H1 (cell line): ENCODE measurements around the gene MORC2. TPM values are rescaled to one million over a fixed set of nuclear protein-coding genes. Genes with fewer than 3 reads are reported as not detected.

ENCODE experiments used
- CTCF ChIA-PET: fragments of 300-600 bp; sonication (Branson Sonifier 250); formaldehyde crosslinking; loops from one replicate; lab custom pipeline; 2021; ENCODE audit not compliant: partially characterized antibody; lab: Charles Lee
- POLR2A ChIA-PET: fragments of 300-600 bp; sonication (Branson Sonifier 250); formaldehyde crosslinking; loops from one replicate; lab custom pipeline; 2021; ENCODE audit warnings: inconsistent platforms; ENCODE audit not compliant: partially characterized antibody; lab: Charles Lee
- DNase-seq, 2 experiments: peaks; one replicate each; pipeline versions ENCODE4 v3.0.0 to v3.0.0-alpha.2; 2010 to 2022; ENCODE audit warnings: low spot score in 2 of 2, low read depth in 1 of 2, mixed read lengths in 1 of 2
- FAIRE-seq: peaks from 2 replicates; lab custom pipeline; 2011; peaks lifted over from hg19 to GRCh38; lab: Jason Lieb, UNC
- H2AFZ ChIP-seq: 2 replicates; pipeline ENCODE4 v1.8.1; 2012; ENCODE audit warnings: low read length, inconsistent platforms
- H2AK5ac ChIP-seq: 2 replicates; pipeline ENCODE4 v1.6.1; 2013; ENCODE audit warnings: low read depth, low read length
- H2BK120ac ChIP-seq: replicated peaks from 2 replicates; pipeline ENCODE3; 2013; ENCODE audit warnings: low read depth, low read length, inconsistent platforms
- H2BK12ac ChIP-seq: 2 replicates; pipeline ENCODE4 v1.6.1; 2013; ENCODE audit warnings: low read depth, low read length
- H2BK15ac ChIP-seq: 2 replicates; pipeline ENCODE4 v1.6.1; 2013; ENCODE audit warnings: low read length
- H2BK20ac ChIP-seq: 2 replicates; pipeline ENCODE4 v1.6.1; 2013; ENCODE audit warnings: low read length
- H2BK5ac ChIP-seq: 2 replicates; pipeline ENCODE4 v1.6.1; 2013; ENCODE audit warnings: low read depth, low read length
- H3K14ac ChIP-seq: 2 replicates; pipeline ENCODE4 v1.6.1; 2013; ENCODE audit warnings: inconsistent platforms; ENCODE audit not compliant: insufficient read length
- H3K18ac ChIP-seq: 2 replicates; pipeline ENCODE4 v1.6.1; 2013; ENCODE audit warnings: low read length; ENCODE audit errors: extremely low read depth
- H3K23ac ChIP-seq: 2 replicates; pipeline ENCODE4 v1.6.1; 2013; ENCODE audit warnings: inconsistent platforms; ENCODE audit not compliant: insufficient read length
- H3K23me2 ChIP-seq: 2 replicates; pipeline ENCODE4 v1.6.1; 2013; ENCODE audit warnings: low read depth, low read length
- H3K27ac ChIP-seq: 2 replicates; pipeline ENCODE4 v1.6.1; 2011; ENCODE audit warnings: low read depth, low read length, inconsistent platforms
- H3K27me3 ChIP-seq, 4 experiments: replicated peaks in 1 of 4; 1 replicate in 1 of 4; 2 replicates in 3 of 4; pipeline versions ENCODE4 v1.6.1 to v1.8.1; 2011 to 2013; ENCODE audit warnings: low read length in 3 of 4, mild to moderate bottlenecking in 3 of 4, inconsistent platforms in 2 of 4, mixed read lengths in 2 of 4, moderate library complexity in 1 of 4; ENCODE audit not compliant: control insufficient read depth in 3 of 4, insufficient read depth in 3 of 4; ENCODE audit errors: extremely low read depth in 1 of 4
- H3K36me3 ChIP-seq, 4 experiments: 2 replicates each; pipeline versions ENCODE4 v1.6.1 to v1.8.1; 2011 to 2013; ENCODE audit warnings: mild to moderate bottlenecking in 4 of 4, low read length in 3 of 4, moderate library complexity in 2 of 4, control low read depth in 1 of 4, inconsistent platforms in 1 of 4; ENCODE audit not compliant: insufficient read depth in 4 of 4, control insufficient read depth in 2 of 4
- H3K4ac ChIP-seq: replicated peaks from 2 replicates; pipeline ENCODE3; 2013; ENCODE audit warnings: low read length, low read depth, mixed read lengths, inconsistent platforms; ENCODE audit not compliant: insufficient read length
- H3K4me1 ChIP-seq, 4 experiments: replicated peaks in 1 of 4; 1 replicate in 1 of 4; 2 replicates in 3 of 4; pipeline versions ENCODE4 v1.6.1 to v1.8.1; 2011 to 2013; ENCODE audit warnings: low read length in 3 of 4, inconsistent platforms in 2 of 4, mixed read lengths in 1 of 4; ENCODE audit not compliant: insufficient read depth in 4 of 4, control insufficient read depth in 3 of 4
- H3K4me2 ChIP-seq, 2 experiments: 2 replicates each; pipeline versions ENCODE4 v1.6.1 to v1.8.1; 2011 to 2013; ENCODE audit warnings: low read depth in 2 of 2, low read length in 2 of 2, control low read depth in 1 of 2, inconsistent platforms in 1 of 2, mild to moderate bottlenecking in 1 of 2; ENCODE audit not compliant: insufficient read depth in 1 of 2
- H3K4me3 ChIP-seq, 4 experiments: fragments of 200-600, 300-600 bp in 1 of 4; sonication (generic), shearing (Covaris generic), sonication (Bioruptor Twin) in 1 of 4; 2 replicates each; pipeline versions ENCODE4 v1.5.1 to v1.8.1; 2011 to 2016; ENCODE audit warnings: low read length in 4 of 4, low read depth in 3 of 4, control low read depth in 2 of 4, inconsistent platforms in 2 of 4, mild to moderate bottlenecking in 2 of 4, mixed read lengths in 1 of 4, moderate library complexity in 1 of 4; ENCODE audit not compliant: insufficient read depth in 2 of 4; ENCODE audit errors: extremely low read depth in 1 of 4
- H3K56ac ChIP-seq: replicated peaks from 2 replicates; pipeline ENCODE3; 2013; ENCODE audit warnings: low read depth, mild to moderate bottlenecking, mixed read lengths, low read length, inconsistent platforms; ENCODE audit not compliant: insufficient read length
- H3K79me1 ChIP-seq: 2 replicates; pipeline ENCODE4 v1.6.1; 2013; ENCODE audit warnings: low read depth, low read length, control low read depth
- H3K79me2 ChIP-seq, 2 experiments: 2 replicates each; pipeline versions ENCODE4 v1.6.1 to v1.8.1; 2012 to 2013; ENCODE audit warnings: low read length in 2 of 2, mild to moderate bottlenecking in 2 of 2, inconsistent platforms in 1 of 2; ENCODE audit not compliant: insufficient read depth in 2 of 2, control insufficient read depth in 1 of 2
- H3K9ac ChIP-seq, 4 experiments: replicated peaks in 1 of 4; 1 replicate in 1 of 4; 2 replicates in 3 of 4; pipeline versions ENCODE4 v1.6.1 to v1.8.1; 2011 to 2013; ENCODE audit warnings: low read depth in 3 of 4, low read length in 3 of 4, control low read depth in 2 of 4, mild to moderate bottlenecking in 2 of 4, moderate library complexity in 2 of 4, inconsistent platforms in 1 of 4; ENCODE audit errors: extremely low read depth in 1 of 4
- H3K9me3 ChIP-seq, 2 experiments: 2 replicates each; pipeline versions ENCODE4 v1.6.1 to v1.8.1; 2012 to 2013; ENCODE audit warnings: mild to moderate bottlenecking in 2 of 2, moderate library complexity in 2 of 2, control low read depth in 1 of 2, inconsistent platforms in 1 of 2, low read depth in 1 of 2, low read length in 1 of 2, mixed read lengths in 1 of 2; ENCODE audit not compliant: insufficient read depth in 2 of 2
- H4K20me1 ChIP-seq, 2 experiments: replicated peaks in 1 of 2; 2 replicates each; pipeline versions ENCODE3 to v1.8.1; 2011 to 2013; ENCODE audit warnings: inconsistent platforms in 2 of 2, low read length in 2 of 2, mild to moderate bottlenecking in 1 of 2; ENCODE audit not compliant: insufficient read depth in 2 of 2, control insufficient read depth in 1 of 2
- H4K5ac ChIP-seq: 2 replicates; pipeline ENCODE4 v1.6.1; 2013; ENCODE audit warnings: low read length, low read depth, mixed read lengths, inconsistent platforms; ENCODE audit not compliant: insufficient read length
- H4K8ac ChIP-seq: 2 replicates; pipeline ENCODE4 v1.8.0; 2013; ENCODE audit warnings: mild to moderate bottlenecking, moderate library complexity, low read length, inconsistent platforms; ENCODE audit not compliant: insufficient read depth; ENCODE audit errors: extremely low read depth
- H4K91ac ChIP-seq: replicated peaks from 2 replicates; pipeline ENCODE3; 2013; ENCODE audit warnings: low read length, mixed read lengths, inconsistent platforms; ENCODE audit not compliant: insufficient read length
- ASH2L ChIP-seq: fragments of 200-600, 300-600 bp; sonication (generic); IDR thresholded peaks from one replicate; pipeline ENCODE4 v1.7.1; 2017; ENCODE audit warnings: low read length
- NANOG ChIP-seq: IDR thresholded peaks from 2 replicates; pipeline ENCODE4 v1.6.1; 2011; ENCODE audit warnings: low read length, low read depth, mild to moderate bottlenecking, inconsistent platforms; ENCODE audit not compliant: insufficient read depth, poor library complexity, severe bottlenecking
- RFX5 ChIP-seq: IDR thresholded peaks from 2 replicates; pipeline ENCODE4 v1.6.1; 2011; ENCODE audit warnings: low read depth, low read length, improper control_type of control experiment, borderline replicate concordance
- SIX5 ChIP-seq: IDR thresholded peaks from 2 replicates; pipeline ENCODE4 v1.6.1; 2011; ENCODE audit warnings: mild to moderate bottlenecking, low read depth, low read length
- TBP ChIP-seq: IDR thresholded peaks from 2 replicates; pipeline ENCODE4 v1.6.1; 2011; ENCODE audit warnings: low read depth, low read length, improper control_type of control experiment
- WGBS, 2 experiments: shearing (Covaris generic) in 1 of 2; methylation state at CpG; one replicate each; pipeline versions ENCODE4 v1.1.6 to v1.1.7; 2013 to 2015; ENCODE audit warnings: low lambda C conversion rate in 2 of 2, mixed read lengths in 2 of 2, inconsistent platforms in 1 of 2, low coverage in 1 of 2, missing lambda C conversion rate in 1 of 2; ENCODE audit not compliant: insufficient replicate concordance in 2 of 2, insufficient coverage in 1 of 2, insufficient read length in 1 of 2; ENCODE audit errors: extremely low coverage in 1 of 2, missing lambda C conversion rate in 1 of 2; 5-methylcytosine and 5-hydroxymethylcytosine counted together
- polyA plus RNA-seq, 7 experiments: library from polyadenylated mRNA; depleted of rRNA in 3 of 7; stranded (reverse) in 5 of 7; unstranded in 2 of 7; fragments of >200 nt in 5 of 7; fragments of 200-250 nt in 2 of 7; gene quantifications; 1 replicate in 5 of 7; 2 replicates in 1 of 7; 4 replicates in 1 of 7; pipeline versions ENCODE4 v1.2.1 to v1.2.3, GENCODE V29; 2011 to 2013; ENCODE audit warnings: missing spikeins in 2 of 7, mixed read lengths in 2 of 7
- total RNA-seq: library from RNA; stranded (reverse); fragmentation: NEBNext Ultra II Directional; extraction: Animal tissue kit (Norgen Biotek cat#: 25700); gene quantifications from 2 replicates; pipeline ENCODE4 v1.2.1, GENCODE V29; 2021
- TF ChIP-seq, protein P1 (sequence below): IDR thresholded peaks from 2 replicates; pipeline ENCODE4 v1.6.1; 2011; ENCODE audit warnings: low read length, improper control_type of control experiment

The MORC2 gene
- total and polyA plus RNA-seq, 2 of the 8 experiments (the other 6 are each of a cell fraction or from before 2014, with no cell fraction given): 15.4 to 68.0 TPM

GRCh38 chr22:30946354-30946753, 22.2 kb downstream of the MORC2 start:
- CTCF ChIA-PET: interaction anchor here (0.7 to 2.6 kb wide), 22 partner anchors 9 to 334 kb away, joined by 3 to 7 read pairs (median 3); partner anchors contain the start of gene SMTN

More at GRCh38 chr22:30946354-30946753, 22.2 kb downstream of the MORC2 start:
- no peak overlapping the region for H3K4ac ChIP-seq
- H2BK5ac ChIP-seq: no peak overlapping the region
- H3K23ac ChIP-seq: no peak overlapping the region
- no peak overlapping the region for H3K4me3 ChIP-seq
- H3K4me1 ChIP-seq: no peaks in the 10 kb centered on the region
- H4K8ac ChIP-seq: peak overlapping the region; percentile 3; the same call in 1 of the 2 replicates
- FAIRE-seq (no peak), DNase-seq (no peak)
- H4K20me1 ChIP-seq: peaks cover 6 to 18% of the 10 kb centered on the region in 2 experiments
- H4K5ac ChIP-seq: no peak overlapping the region
- POLR2A ChIA-PET: interaction anchor here (1.3 to 2.4 kb wide), 8 partner anchors 9 to 137 kb away, joined by 3 to 12 read pairs (median 5); partner anchors contain the start of genes MORC2 and TUG1
- H2BK12ac ChIP-seq: no peak overlapping the region
- H3K14ac ChIP-seq: no peak overlapping the region
- H3K36me3 ChIP-seq: peaks cover 58 to 95% (median 91%) of the 10 kb centered on the region in 4 experiments
- TF ChIP-seq ASH2L (no peak), RFX5 (no peak), TBP (no peak), NANOG (no peak), SIX5 (no peak)
- TF ChIP-seq, protein P1, sequence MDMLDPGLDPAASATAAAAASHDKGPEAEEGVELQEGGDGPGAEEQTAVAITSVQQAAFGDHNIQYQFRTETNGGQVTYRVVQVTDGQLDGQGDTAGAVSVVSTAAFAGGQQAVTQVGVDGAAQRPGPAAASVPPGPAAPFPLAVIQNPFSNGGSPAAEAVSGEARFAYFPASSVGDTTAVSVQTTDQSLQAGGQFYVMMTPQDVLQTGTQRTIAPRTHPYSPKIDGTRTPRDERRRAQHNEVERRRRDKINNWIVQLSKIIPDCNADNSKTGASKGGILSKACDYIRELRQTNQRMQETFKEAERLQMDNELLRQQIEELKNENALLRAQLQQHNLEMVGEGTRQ: no peak
- TF ChIP-seq, all 59 proteins: peak for 0
- no peaks in the 10 kb centered on the region for H3K23me2 ChIP-seq
- no peaks in the 10 kb centered on the region for H3K9me3 ChIP-seq
- H4K91ac ChIP-seq: no peak overlapping the region
- no peak overlapping the region for H3K18ac ChIP-seq
- H2BK15ac ChIP-seq: no peak overlapping the region
- H2BK120ac ChIP-seq: no peak overlapping the region
- no peak overlapping the region for H2BK20ac ChIP-seq
- no peaks in the 10 kb centered on the region for H3K27me3 ChIP-seq
- no peak overlapping the region; a peak in 1 of 7 replicates for H3K9ac ChIP-seq
- H3K56ac ChIP-seq: no peak overlapping the region
- peaks cover 5% of the 10 kb centered on the region for H3K79me1 ChIP-seq
- 80% methylated on average over 7 of the region's 7 CpGs; no CpG with 5 or more reads in 1 of the 2 experiments for WGBS, 2 experiments
- no peak overlapping the region for H3K27ac ChIP-seq
- H3K4me2 ChIP-seq: no peak overlapping the region
- no peaks in the 10 kb centered on the region for H3K79me2 ChIP-seq
- no peak overlapping the region for H2AFZ ChIP-seq
- H2AK5ac ChIP-seq: no peak overlapping the region
